NCI-H510A treated with DMSO at 0.1 percent for 48 hours (cell line): ENCODE data around the gene ZBTB7B.
A peak's percentile ranks its signal among the peaks of the same experiment; 100 is the strongest.

ENCODE experiments used
- DNase-seq: peaks from one replicate; lab custom pipeline; 2025; lab: John Stamatoyannopoulos, UW

ZBTB7B gene

GRCh38 chr1:155002464-155003226, at the start of gene ZBTB7B:
Gene ZBTB7B (plus strand): TSS chr1:155002802. CDS start chr1:155014661, 11,859 bp downstream.
- DNase-seq = no peak

DNA sequence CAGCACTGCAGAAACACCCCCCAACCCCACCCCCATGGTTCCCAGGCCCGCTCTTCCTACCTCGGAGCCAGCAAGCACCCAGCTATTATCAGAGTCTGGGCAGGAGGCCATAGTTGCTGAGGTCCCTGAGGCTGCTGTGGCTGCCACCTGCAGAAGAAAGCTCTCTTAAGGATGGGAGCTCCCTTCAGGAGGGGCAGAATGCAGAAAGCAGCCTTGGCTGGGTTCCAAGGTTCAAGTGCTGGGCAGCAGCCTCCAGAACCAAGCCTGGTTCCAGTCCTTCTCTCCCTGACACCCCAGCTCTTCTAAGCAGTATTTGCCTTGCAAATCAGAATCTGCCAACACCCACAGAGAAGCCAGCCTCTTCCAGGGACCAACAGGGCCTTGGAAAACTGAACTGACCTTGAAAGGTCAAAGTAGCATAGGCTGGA, 49.0 kb upstream of the ZBTB7B start:
- DNase-seq = no peak

- DNase-seq = no peak
Measured at GRCh38 chr1:154954541-154954940, 48.1 kb upstream of the ZBTB7B start.

DNA sequence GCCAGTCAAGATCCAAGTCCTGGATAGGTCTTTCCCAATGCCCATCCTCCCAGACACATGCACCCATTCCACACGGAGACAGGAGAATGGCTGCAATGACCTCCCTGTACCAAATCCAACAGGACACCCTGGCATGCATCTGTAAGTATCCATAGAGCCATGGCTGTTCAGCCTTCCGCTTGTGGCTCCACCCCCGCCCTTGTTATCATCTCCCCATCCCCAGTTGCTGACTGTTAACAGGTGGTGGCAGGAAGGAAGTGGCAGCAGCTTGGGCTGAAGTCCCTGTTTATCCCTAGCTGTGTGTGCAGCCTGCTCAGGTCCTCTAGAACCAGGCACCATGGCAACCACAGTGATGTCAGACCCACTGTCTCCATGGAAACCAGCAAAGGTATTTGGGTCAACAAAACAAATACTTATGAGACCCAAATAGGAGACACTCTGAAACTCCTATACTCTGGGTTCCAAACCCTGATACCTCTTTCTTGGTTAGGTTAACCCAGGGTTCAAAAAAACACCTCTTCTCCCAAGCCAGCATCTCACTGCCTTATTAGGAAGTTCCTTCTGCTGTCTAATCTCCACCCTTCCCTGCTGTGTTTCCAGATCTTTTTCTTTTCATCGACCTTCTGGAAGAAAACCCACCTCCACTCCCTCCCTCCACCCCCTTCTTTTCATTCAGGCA, 47.4 kb upstream of the ZBTB7B start:
- peak; percentile 63 for DNase-seq

GRCh38 chr1:154955718-154956543, 46.7 kb upstream of the ZBTB7B start, which contains the start of gene PBXIP1:
Gene PBXIP1 (minus strand): TSS chr1:154956099. CDS start chr1:154953721, 2,378 bp downstream.
- DNase-seq = peak; percentile 95

DNA sequence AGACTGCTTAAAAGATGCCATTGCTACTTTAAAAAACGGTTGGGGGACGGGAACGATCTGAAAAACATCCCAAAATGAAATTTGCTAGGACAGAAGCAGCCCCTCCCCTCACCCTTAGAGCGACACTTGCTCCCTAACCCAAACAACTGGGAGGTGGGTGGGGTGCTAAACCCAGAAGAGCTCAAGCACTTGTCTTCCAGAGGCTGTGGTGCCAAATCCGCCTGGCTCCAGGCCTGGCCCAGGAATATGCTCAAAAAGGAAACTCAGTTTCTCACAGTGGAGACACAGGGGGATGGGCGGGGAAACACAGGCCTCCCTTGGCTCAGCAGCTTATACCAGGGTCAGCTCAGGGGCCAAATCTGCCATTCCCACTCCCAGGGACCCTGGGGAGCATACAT, 46.1 kb upstream of the ZBTB7B start:
- no peak for DNase-seq

DNA sequence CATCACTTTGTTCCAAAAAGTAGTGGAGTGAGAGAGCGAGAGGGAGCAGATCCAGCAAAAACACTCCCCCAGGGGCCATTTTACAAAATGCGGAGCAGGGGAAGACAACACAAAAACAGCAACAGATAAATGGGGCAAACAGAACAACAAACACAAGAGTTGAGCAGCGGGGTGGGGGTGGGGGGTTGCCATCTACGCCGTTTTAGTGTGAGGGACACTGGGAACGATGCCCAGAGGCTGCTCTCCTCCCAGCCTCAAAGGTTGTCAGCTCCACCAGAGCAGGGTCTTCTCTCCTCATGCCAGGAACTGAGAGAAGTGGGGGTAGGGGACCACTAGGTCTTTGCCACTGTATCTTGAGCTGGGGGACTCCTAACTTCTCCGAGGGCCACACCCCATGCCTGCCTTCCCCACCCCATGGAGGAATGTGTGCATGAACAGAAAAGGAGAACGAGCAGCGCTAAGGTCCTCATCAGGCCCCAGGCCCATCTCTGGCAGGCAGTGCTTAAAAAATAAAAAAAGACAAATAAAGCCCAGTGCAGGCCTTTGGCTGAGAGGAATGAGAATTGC, 45.4 kb upstream of the ZBTB7B start:
- DNase-seq = no peak

- DNase-seq = no peak
Measured at GRCh38 chr1:154958036-154958435, 44.6 kb upstream of the ZBTB7B start.

GRCh38 chr1:154958681-154959425, 43.7 kb upstream of the ZBTB7B start:
- DNase-seq = no peak

- DNase-seq = no peak
Measured at GRCh38 chr1:154959426-154959780, 43.2 kb upstream of the ZBTB7B start.

- no peak for DNase-seq
Measured at GRCh38 chr1:154960446-154961136, 42.0 kb upstream of the ZBTB7B start.

DNA sequence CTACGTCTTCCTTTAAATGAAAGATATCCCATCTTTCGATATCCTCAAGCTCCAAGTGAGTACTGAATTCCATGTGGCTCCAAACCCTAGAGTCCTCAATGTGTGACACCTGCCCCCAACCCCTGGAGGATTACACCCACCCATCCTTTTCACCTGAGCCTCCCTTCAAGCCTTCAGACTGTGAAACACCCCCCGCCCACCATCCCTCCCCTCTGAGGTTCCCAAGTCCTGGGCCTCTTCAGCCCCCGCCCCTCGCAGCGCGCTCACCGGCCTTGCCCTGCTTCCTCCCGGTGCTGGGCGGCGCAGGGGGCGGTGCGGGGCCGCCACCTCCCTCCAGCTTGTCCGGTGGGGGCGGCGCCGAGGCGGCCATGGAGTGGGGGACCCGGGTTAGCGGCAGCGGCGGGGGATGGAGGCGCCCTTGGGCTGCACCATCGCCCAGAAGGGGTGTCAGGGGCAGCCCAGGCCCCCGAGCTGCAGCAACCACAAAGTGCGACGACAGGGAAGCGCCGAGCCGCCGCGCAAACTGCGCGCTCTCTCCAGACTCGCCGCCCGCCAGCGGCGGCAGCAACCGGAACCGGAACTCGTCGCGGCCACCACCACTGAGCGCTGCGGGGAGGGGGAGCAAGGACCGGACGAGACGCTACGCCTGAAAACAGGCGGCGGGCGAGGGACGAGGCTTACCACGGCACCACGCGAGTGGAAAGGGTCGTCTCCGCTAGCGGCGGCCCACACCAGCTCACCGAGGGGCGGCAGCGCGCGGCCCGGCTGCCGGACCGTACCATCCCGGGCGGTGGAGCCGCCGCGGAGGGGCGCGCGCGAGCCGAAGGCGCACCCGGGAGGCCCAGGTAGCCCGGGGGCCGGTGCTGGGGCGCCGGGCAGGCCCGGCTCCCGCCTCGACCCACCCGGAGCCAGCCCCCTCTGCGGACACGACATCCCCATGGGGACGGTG, 41.1 kb upstream of the ZBTB7B start, which contains the start of gene PYGO2:
Gene PYGO2 (minus strand): TSS at position 576 of the 949 bp plus-strand sequence. CDS start 206 bp downstream, at position 370.
- peak; percentile 78 for DNase-seq

DNA sequence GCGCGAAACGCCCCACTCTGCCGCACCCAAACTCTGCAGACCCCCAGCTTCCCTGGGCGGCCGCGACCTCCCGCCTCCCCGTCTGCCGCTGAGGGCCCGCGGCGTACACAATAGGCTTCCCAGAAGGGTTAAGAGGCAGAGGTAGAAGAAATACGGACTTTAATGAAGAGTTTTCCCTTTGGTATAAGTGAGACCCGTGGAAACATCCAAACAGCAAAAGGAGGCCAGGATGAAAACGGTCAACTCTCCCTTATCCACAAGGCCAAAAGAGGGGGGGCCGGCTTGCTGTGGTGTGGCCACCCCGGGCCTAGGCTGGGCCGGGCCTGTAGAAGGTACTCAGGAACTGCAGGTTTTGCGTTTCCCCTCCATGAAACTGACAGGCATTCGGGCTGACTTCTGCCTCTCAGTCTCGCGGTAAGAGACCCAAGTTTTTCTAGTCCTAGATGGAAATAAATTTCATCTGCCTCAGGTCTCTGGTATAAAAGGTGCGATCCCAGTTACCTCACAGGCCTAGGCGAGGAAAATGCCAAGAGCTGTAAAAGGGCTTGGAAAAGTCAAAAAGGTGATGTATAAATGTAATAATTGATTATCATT, 40.3 kb upstream of the ZBTB7B start:
- DNase-seq = peak; percentile 36

DNA sequence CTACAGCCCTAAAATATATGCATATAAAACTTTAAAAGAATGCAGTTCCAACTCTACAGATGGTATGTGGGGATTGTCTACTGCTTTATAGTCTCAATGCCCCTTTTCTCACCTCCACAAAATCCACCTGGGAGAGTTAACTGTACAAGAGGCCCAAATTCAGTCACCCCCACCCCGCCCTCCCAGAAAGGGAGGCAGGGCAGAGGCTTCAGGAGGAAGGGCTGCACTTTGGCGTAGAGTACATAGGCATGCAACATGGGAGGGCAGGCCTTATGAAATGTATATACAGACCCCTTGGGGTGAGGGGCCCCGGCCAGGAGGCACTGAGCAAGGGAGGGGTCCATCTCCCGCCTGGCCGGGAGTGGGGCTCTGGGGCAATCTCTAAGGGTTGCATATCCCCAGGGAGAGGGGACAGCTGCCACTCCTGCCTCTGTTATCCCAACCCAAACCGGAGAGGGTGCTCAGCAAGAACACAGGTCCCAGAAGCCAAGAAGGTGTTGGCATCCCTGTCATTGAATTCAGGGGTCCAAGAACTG, 39.7 kb upstream of the ZBTB7B start:
- no peak for DNase-seq

GRCh38 chr1:154963643-154964042, 39.0 kb upstream of the ZBTB7B start:
- DNase-seq = no peak

DNA sequence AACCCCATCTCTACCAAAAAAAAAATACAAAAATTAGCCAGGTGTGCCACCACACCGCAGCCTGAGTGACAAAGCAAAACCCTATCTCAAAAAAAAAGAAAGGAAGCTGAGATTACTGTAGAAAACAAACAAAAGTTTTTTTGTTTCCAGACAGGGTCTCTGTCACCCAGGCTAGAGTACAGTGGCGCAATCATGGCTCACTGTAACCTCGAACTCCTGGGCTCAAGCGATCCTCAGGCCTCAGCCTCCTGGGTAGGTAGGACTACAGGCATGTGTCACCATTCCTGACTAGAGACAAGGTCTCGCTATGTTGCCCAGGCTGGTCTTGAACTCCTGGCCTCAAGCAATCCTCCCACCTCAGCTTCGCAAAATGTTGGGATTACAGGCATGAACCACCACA, 38.2 kb upstream of the ZBTB7B start:
- no peak for DNase-seq

DNA sequence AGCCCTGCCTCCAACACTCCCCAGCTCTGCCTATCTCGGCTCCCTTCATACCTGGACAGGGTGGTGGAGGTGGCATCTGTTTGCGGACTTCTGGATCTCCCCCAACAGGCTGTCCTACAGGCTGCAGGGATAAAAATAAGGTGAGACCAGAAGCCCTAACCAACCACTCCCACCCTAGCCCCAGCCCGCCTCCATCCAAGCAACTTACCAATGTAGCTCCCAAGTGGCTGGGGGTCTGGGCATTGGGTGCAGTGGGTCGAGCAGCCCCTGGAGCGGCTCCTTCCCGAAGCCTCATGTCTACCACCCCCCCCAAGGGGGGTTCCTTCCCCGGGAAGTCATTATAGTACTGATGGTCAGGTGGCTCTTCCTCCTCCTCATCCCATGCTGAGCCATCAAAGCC, 36.5 kb upstream of the ZBTB7B start:
- no peak for DNase-seq

DNA sequence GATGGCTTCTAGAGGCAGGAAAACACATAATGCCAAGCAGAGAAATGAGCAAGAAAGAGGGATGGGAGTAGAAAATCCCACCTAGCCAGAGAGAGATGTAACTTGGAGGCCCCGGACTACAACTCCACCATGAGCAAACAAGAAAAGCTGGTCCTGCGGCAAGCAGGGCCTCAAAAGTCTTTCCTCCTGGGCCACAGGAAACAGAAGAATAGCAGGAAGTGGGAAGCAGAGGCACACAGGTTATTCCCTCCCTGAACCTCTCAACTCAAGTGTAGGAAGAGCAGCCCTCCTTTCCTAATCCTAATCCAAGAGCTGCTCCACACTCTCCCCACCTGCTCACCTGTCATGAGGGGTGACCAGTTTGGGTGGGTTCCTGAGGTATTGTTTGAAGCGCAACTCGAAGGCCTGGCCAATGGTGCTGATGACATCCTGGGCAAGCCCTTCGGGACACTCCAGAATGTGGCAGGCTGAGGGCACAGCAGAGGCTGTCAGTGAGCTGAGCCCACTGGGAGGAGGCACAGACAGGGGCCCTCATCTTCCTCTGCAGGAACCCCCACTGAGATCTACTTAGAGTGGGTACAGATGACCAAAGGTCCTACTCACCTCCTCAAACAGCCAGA, 35.2 kb upstream of the ZBTB7B start:
- DNase-seq = no peak
